Measurements from ENCODE around the gene METRN.

The METRN gene

GRCh38 chr16:725463-726187 is 10.7 kb downstream of the METRN start:
- no peak for DNase-seq

GRCh38 chr16:726188-726437 is 11.2 kb downstream of the METRN start:
- DNase-seq: no peak

GRCh38 chr16:726438-727290 is 11.7 kb downstream of the METRN start, which contains the start of the genes CCDC78 and HAGHL:
TSS of gene CCDC78 (minus strand) at chr16:726443. CDS start at chr16:726367, 76 bp downstream.
TSS of gene HAGHL (plus strand) at chr16:727106. CDS start at chr16:727510, 404 bp downstream.
- DNase-seq: no peak

- DNase-seq: no peak
These were observed 12.5 kb downstream of the METRN start for GRCh38 chr16:727291-727977.

- peak; percentile 59 for DNase-seq
These were observed 13.4 kb downstream of the METRN start for GRCh38 chr16:728131-728889.

- no peak for DNase-seq
These were observed 14.2 kb downstream of the METRN start for GRCh38 chr16:728890-729744.

- DNase-seq: no peak
These were observed 15.1 kb downstream of the METRN start for GRCh38 chr16:729768-730665.

- no peak for DNase-seq
These were observed 16.0 kb downstream of the METRN start for GRCh38 chr16:730666-731509.

- no peak for DNase-seq
These were observed 17.4 kb downstream of the METRN start for GRCh38 chr16:732332-732731.

- DNase-seq: no peak
These were observed 18.0 kb downstream of the METRN start for GRCh38 chr16:732936-733335.

GRCh38 chr16:733382-734207 is 18.7 kb downstream of the METRN start:
- no peak for DNase-seq

- DNase-seq: no peak
These were observed 19.5 kb downstream of the METRN start for GRCh38 chr16:734208-734980.

- no peak for DNase-seq
These were observed 20.3 kb downstream of the METRN start for GRCh38 chr16:734981-735881.

- no peak for DNase-seq
These were observed 21.1 kb downstream of the METRN start for GRCh38 chr16:735982-736453.

GRCh38 chr16:736936-737481 is 22.1 kb downstream of the METRN start:
- DNase-seq: no peak

All from DMS 273 treated with DMSO at 0.1 percent for 48 hours (cell line).